HG03575 (cell line): ENCODE measurements around the gene RAB8A.

Source experiments
- ATAC-seq: cut with Tn5 transposase; IDR thresholded peaks from one replicate; pipeline ENCODE4 v1.9.1; 2021; ENCODE audit not compliant: unreplicated experiment, insufficient number of reproducible peaks, low FRiP score; ENCODE audit errors: extremely low read depth

Gene RAB8A

GRCh38 chr19:16131648-16132047 lies 20.0 kb downstream of the RAB8A start:
- no peak for ATAC-seq

GRCh38 chr19:16133818-16134217 lies 22.1 kb downstream of the RAB8A start:
- ATAC-seq: no peak

GRCh38 chr19:16134510-16134909 lies 22.8 kb downstream of the RAB8A start:
- no peak for ATAC-seq

- ATAC-seq: no peak
Observed at GRCh38 chr19:16135430-16136127, 23.9 kb downstream of the RAB8A start.

GRCh38 chr19:16136185-16136999 lies 24.7 kb downstream of the RAB8A start:
- no peak for ATAC-seq

GRCh38 chr19:16139752-16140151 lies 28.1 kb downstream of the RAB8A start:
- ATAC-seq: no peak

- ATAC-seq: no peak
Observed at GRCh38 chr19:16141043-16141442, 29.4 kb downstream of the RAB8A start.

GRCh38 chr19:16142032-16142580 lies 30.4 kb downstream of the RAB8A start:
- no peak for ATAC-seq

GRCh38 chr19:16143399-16144215 lies 31.9 kb downstream of the RAB8A start, which contains the start of gene HSH2D:
Gene HSH2D, plus strand, starts transcription at chr19:16143685. Its CDS starts 5,066 bp downstream, at chr19:16148751.
- no peak for ATAC-seq

GRCh38 chr19:16144216-16144581 lies 32.5 kb downstream of the RAB8A start:
- ATAC-seq: no peak

- no peak for ATAC-seq
Observed at GRCh38 chr19:16146112-16146511, 34.4 kb downstream of the RAB8A start.

GRCh38 chr19:16148443-16149229 lies 36.9 kb downstream of the RAB8A start:
- no peak for ATAC-seq

- ATAC-seq: no peak
Observed at GRCh38 chr19:16153582-16154336, 42.1 kb downstream of the RAB8A start.

- no peak for ATAC-seq
Observed at GRCh38 chr19:16154557-16154956, 42.9 kb downstream of the RAB8A start.

GRCh38 chr19:16155128-16155527 lies 43.4 kb downstream of the RAB8A start:
- no peak for ATAC-seq

- no peak for ATAC-seq
Observed at GRCh38 chr19:16156904-16157303, 45.2 kb downstream of the RAB8A start.

GRCh38 chr19:16157601-16158000 lies 45.9 kb downstream of the RAB8A start:
- no peak for ATAC-seq

GRCh38 chr19:16159655-16160054 lies 48.0 kb downstream of the RAB8A start:
- no peak for ATAC-seq
